Astrocyte of the cerebellum (primary cell): ENCODE results near the gene ROMO1.
"Not testable (repeated sequence)": the region's sequence is repeated elsewhere in the genome, so short reads cannot be mapped to it uniquely, and the experiment has no call there.

ENCODE experiments used
- DNase-seq: peaks from one replicate; pipeline ENCODE4 v3.0.0-alpha.2; 2011; ENCODE audit warnings: low read depth
- H3K4me3 ChIP-seq: 2 replicates; pipeline ENCODE4 v1.5.1; 2011; ENCODE audit warnings: mild to moderate bottlenecking, low read depth, low read length, moderate library complexity
- CTCF ChIP-seq: IDR thresholded peaks from 2 replicates; pipeline ENCODE4 v1.5.1; 2012; ENCODE audit warnings: low read length, low read depth, moderate library complexity, mild to moderate bottlenecking; ENCODE audit errors: missing control alignments
- in situ Hi-C: cut with HindIII; loops from 2 replicates; pipeline ENCODE4 v1.10.0; 2017; ENCODE audit warnings: low sequenced_read_pairs

Gene ROMO1

GRCh38 chr20:35674921-35675320, 24.3 kb upstream of the ROMO1 start:
- DNase-seq, result no peak
- in situ Hi-C loops, result no loop called here
- no peak overlapping the region for H3K4me3 ChIP-seq
- no peak for TF ChIP-seq CTCF

GRCh38 chr20:35680452-35681183, 18.6 kb upstream of the ROMO1 start:
- TF ChIP-seq CTCF, result no peak
- H3K4me3 ChIP-seq, result no peak overlapping the region
- in situ Hi-C loops, result no loop called here
- DNase-seq, result no peak

- no peak for TF ChIP-seq CTCF
- in situ Hi-C loops, result no loop called here
- no peak overlapping the region for H3K4me3 ChIP-seq
- no peak for DNase-seq
Observed at GRCh38 chr20:35681960-35682359, 17.2 kb upstream of the ROMO1 start.

GRCh38 chr20:35685368-35685767, 13.8 kb upstream of the ROMO1 start:
- H3K4me3 ChIP-seq, in situ Hi-C loops, DNase-seq: not testable (repeated sequence)

DNA sequence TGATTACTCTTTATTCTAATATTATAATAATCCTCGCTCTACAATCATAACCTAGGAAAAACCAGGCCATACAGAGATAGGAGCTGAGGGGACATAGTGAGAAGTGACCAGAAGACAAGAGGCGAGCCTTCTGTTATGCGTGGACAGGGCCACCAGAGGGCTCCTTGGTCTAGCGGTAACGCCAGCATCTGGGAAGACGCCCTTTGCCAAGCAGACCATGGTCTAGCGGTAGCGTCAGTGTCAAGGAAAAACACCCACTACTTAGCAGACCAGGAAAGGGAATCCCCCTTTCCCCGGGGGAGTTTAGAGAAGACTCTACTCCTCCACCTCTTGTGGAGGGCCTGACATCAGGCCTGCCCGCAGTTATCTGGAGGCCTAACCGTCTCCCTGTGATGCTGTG, 12.3 kb upstream of the ROMO1 start:
- in situ Hi-C loops, DNase-seq, H3K4me3 ChIP-seq: not testable (repeated sequence)

- DNase-seq, result no peak
- in situ Hi-C loops, result no loop called here
- TF ChIP-seq CTCF, result no peak
- no peak overlapping the region for H3K4me3 ChIP-seq
Observed at GRCh38 chr20:35690265-35690664, 8.9 kb upstream of the ROMO1 start.

GRCh38 chr20:35695245-35695749, 3.9 kb upstream of the ROMO1 start:
- no peak overlapping the region for H3K4me3 ChIP-seq
- no peak for TF ChIP-seq CTCF
- in situ Hi-C loops, result no loop called here
- no peak for DNase-seq
